Mucosa of stomach (tissue), 1 donor: Measurements from ENCODE around the gene ACBD5.
"Not testable (repeated sequence)": the region's sequence is repeated elsewhere in the genome, so short reads cannot be mapped to it uniquely, and the experiment has no call there.

ENCODE experiments used
- H3K27me3 ChIP-seq: one replicate; pipeline ENCODE4 v1.7.0; 2013; ENCODE audit warnings: mild to moderate bottlenecking, low read length; ENCODE audit not compliant: control insufficient read depth, insufficient read depth
- H3K36me3 ChIP-seq: one replicate; pipeline ENCODE4 v1.7.0; 2013; ENCODE audit warnings: low read length; ENCODE audit not compliant: control insufficient read depth, insufficient read depth
- H3K4me1 ChIP-seq: one replicate; pipeline ENCODE4 v1.7.0; 2013; ENCODE audit warnings: mild to moderate bottlenecking, low read length; ENCODE audit not compliant: control insufficient read depth, insufficient read depth
- H3K4me3 ChIP-seq: one replicate; pipeline ENCODE4 v1.7.0; 2013; ENCODE audit warnings: low read length
- H3K9ac ChIP-seq: one replicate; pipeline ENCODE4 v1.7.0; 2013; ENCODE audit warnings: mild to moderate bottlenecking, low read length, moderate library complexity
- H3K9me3 ChIP-seq: one replicate; pipeline ENCODE4 v1.7.0; 2013; ENCODE audit warnings: mild to moderate bottlenecking, low read length, moderate library complexity; ENCODE audit not compliant: control insufficient read depth
- donor health status: Pancreatic carcinoma.

The ACBD5 gene, protein sequence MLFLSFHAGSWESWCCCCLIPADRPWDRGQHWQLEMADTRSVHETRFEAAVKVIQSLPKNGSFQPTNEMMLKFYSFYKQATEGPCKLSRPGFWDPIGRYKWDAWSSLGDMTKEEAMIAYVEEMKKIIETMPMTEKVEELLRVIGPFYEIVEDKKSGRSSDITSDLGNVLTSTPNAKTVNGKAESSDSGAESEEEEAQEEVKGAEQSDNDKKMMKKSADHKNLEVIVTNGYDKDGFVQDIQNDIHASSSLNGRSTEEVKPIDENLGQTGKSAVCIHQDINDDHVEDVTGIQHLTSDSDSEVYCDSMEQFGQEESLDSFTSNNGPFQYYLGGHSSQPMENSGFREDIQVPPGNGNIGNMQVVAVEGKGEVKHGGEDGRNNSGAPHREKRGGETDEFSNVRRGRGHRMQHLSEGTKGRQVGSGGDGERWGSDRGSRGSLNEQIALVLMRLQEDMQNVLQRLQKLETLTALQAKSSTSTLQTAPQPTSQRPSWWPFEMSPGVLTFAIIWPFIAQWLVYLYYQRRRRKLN

DNA sequence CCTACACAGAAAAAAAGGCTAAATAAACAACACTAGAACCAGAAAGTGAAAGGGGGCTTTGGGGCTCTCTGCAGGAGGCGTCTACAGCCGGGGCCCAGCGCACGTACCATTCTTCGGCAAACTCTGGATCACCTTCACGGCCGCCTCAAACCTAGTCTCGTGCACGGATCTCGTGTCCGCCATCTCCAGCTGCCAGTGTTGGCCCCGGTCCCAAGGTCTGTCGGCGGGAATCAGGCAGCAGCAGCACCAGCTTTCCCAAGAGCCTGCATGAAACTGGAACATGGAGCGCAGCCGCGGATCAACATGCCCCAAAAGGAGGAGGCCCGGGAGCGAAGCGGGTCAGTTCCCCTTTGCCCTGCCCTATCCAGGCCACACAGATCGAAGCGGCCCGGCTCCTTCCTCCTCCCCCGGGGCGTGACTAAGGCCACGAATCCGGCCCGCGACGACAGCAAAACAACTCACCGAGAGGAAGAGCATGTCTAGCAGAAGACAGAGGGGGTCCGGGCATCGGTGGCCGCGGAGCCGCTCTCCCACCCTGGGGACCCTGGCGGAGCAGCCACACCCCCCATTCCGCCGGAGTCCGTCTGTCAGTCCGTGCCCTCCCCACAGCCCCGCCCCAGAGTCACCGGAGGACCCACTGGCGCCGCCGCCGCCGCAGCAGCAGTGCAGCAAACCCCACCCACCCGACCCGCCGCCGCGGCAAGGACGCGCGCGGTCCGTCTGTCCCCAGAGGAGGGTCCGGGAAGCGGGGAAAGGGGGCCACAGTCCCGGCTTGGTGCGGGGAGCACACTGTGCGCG is at the start of gene ACBD5:
Gene ACBD5 (minus strand): TSS at position 586 of the 798 bp plus-strand sequence. CDS start 109 bp downstream, at position 477.
- Histone ChIP-seq H3K4me1 (peaks cover 11% of the 10 kb centered on the region), H3K4me3 (peak within 1 kb of the TSS; percentile 97)

DNA sequence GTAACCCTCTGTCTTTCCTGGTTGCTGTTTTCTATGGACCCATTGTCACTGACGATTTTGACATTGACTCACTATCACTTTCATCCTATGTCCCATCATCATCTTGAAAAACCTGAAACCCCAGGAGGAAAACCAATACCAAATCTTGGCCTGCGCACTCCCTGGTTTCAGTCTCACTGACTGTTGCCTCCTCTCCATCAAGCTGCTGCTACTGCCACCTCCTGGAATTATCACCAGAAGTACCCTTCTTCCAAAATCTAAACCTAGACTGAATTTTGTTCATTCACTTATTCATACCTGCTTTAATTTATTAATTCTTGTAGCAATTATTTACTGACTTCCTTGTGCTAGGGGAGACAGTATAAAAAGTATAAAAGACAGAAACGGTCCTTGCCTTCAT is 44.5 kb upstream of the ACBD5 start:
- Histone ChIP-seq H3K9me3 (no peaks in the 10 kb centered on the region), H3K9ac (no peak overlapping the region), H3K4me1 (no peaks in the 10 kb centered on the region), H3K27me3 (no peaks in the 10 kb centered on the region), H3K4me3 (no peak overlapping the region), H3K36me3 (no peaks in the 10 kb centered on the region)

More for the DNA sequence above, at the start of gene ACBD5:
- no peaks in the 10 kb centered on the region for H3K9me3 ChIP-seq
- no peaks in the 10 kb centered on the region for H3K36me3 ChIP-seq
- no peaks in the 10 kb centered on the region for H3K27me3 ChIP-seq
- peak within 1 kb of the TSS; percentile 97 for H3K9ac ChIP-seq

DNA sequence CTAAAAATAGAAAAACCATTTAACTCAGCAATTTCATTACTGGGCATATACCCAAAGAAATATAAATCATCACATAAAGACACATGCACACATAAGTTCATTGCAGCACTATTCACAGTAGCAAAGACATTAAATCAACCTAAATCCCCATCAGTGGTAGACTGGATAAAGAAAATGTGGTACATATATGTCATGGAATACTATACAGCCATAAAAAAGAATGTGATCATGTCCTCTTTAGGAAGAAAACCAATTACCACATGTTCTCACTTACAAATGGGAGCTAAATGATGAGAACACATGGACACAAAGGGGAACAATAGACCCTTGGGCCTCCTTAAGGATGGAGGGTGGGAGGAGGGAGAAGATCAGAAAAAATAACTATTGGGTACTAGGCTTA is 36.0 kb upstream of the ACBD5 start:
- H3K9me3 ChIP-seq, result no peaks in the 10 kb centered on the region
- no peaks in the 10 kb centered on the region for H3K27me3 ChIP-seq
- no peaks in the 10 kb centered on the region for H3K36me3 ChIP-seq
- H3K4me1 ChIP-seq, result no peaks in the 10 kb centered on the region
- H3K9ac ChIP-seq, result no peak overlapping the region
- no peak overlapping the region for H3K4me3 ChIP-seq

DNA sequence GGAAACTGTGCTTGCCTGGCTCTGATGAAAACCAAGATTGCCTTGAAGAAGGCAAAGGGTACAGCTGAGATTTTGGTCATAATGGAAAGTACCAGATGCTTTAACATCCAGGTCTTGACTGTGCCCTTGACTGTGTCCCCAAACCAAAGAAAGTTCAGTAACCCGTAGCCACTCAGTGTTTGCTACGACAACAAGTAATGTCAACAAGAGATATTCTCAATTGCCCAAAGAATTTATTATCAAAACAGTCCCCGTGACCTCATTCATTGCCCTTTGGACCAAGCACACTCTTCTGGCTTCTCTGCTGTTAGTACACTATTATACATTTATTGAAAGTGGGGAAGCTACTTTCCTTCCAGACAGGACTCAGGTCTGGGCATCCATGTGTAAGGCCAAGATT is 25.4 kb upstream of the ACBD5 start:
- not testable (repeated sequence) for H3K9me3 ChIP-seq, H3K4me3 ChIP-seq, H3K9ac ChIP-seq, H3K36me3 ChIP-seq, H3K4me1 ChIP-seq, H3K27me3 ChIP-seq

DNA sequence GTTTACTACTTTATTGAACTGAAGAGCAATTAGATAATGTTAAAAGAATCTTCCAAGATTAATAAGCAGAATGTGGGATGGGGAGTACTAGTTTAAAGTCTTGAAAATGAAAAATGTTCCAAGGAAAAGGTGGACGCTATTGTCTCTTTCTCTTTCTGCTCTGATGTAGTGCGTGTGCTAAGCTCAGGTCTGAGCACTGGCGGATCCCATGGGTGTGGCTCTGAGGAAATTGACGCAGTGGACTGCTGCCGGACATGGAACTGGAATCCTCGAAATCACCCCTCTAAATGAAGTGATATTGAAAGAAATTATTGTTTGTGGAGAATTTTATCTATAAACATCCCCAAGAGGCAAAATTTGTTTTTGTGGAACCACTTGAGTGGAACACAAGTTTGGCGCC is 22.2 kb upstream of the ACBD5 start:
- not testable (repeated sequence) for H3K9ac ChIP-seq, H3K4me3 ChIP-seq, H3K9me3 ChIP-seq, H3K4me1 ChIP-seq, H3K36me3 ChIP-seq
- peaks cover 34% of the 10 kb centered on the region for H3K27me3 ChIP-seq

DNA sequence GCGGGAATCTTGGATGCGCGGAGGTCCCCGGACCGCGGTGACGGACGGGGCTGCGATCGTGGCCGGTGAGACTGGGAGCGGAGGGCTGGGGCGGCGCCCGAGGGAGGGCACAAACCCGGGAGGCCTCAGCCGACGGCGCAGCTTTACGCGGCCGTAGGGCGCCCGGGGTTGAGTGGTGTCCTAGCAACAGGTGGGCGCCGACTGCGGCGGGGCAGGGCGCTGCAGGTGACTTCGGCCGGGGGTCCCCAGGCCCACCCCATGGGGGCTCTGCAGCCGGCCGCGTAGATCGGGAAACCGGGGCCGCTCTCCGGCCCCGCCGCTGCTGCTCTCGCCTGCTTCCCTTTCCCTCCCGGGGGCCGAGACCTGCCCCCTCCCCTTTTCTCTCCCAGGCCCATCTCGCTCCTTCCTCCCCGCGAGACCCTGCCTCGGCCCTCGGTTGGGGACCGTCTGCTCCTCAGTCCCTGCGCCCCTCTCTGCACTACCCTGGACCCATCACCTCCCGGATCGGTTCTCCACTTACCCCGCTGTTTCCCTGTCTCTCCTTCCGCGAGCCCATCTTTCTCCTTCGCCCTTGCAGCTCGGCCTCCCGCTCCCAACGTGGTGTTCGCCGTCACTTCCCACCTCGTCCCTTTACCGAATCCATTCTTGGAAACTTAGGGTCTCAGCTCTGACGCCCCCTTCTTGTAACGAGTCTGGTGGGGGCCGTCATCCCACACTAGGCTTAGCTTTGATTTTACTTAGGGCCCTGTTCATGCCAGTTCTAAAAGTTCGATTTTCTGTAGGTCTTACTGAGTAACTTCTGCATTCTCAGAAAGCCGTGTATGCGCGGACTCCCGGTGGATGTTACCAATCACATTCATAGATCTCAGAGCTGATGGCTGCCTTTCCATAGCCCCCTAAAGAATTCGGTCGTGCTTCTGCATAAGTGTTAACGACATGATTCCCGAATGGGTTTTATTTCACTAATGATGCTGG is 18.5 kb upstream of the ACBD5 start:
- peaks cover 42% of the 10 kb centered on the region for H3K27me3 ChIP-seq
- no peaks in the 10 kb centered on the region for H3K36me3 ChIP-seq
- peak overlapping the region; percentile 47 for H3K9ac ChIP-seq
- H3K4me3 ChIP-seq, result peak overlapping the region; percentile 8
- no peaks in the 10 kb centered on the region for H3K9me3 ChIP-seq
- H3K4me1 ChIP-seq, result no peaks in the 10 kb centered on the region

DNA sequence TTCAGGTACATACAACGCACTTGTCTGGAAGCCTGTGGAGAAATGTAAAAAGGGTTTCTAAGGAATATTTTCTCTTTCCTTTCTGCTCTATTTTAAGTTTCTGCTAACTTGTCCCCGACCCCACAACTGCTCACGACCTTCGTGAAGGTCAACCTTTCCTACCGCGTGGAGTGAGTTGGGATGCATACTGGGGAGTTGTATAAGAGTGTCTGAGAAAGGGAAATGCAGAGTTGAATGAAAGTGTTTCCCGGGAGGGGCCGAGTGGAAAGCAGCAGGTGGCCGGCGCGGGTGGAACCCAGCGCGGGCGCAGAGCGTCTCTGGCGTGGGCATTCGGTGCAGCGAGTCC is 17.9 kb upstream of the ACBD5 start:
- H3K4me3 ChIP-seq, result no peak overlapping the region
- peak overlapping the region; percentile 47 for H3K9ac ChIP-seq
- no peaks in the 10 kb centered on the region for H3K4me1 ChIP-seq
- H3K9me3 ChIP-seq, result no peaks in the 10 kb centered on the region
- H3K27me3 ChIP-seq, result peaks cover 42% of the 10 kb centered on the region
- H3K36me3 ChIP-seq, result no peaks in the 10 kb centered on the region

DNA sequence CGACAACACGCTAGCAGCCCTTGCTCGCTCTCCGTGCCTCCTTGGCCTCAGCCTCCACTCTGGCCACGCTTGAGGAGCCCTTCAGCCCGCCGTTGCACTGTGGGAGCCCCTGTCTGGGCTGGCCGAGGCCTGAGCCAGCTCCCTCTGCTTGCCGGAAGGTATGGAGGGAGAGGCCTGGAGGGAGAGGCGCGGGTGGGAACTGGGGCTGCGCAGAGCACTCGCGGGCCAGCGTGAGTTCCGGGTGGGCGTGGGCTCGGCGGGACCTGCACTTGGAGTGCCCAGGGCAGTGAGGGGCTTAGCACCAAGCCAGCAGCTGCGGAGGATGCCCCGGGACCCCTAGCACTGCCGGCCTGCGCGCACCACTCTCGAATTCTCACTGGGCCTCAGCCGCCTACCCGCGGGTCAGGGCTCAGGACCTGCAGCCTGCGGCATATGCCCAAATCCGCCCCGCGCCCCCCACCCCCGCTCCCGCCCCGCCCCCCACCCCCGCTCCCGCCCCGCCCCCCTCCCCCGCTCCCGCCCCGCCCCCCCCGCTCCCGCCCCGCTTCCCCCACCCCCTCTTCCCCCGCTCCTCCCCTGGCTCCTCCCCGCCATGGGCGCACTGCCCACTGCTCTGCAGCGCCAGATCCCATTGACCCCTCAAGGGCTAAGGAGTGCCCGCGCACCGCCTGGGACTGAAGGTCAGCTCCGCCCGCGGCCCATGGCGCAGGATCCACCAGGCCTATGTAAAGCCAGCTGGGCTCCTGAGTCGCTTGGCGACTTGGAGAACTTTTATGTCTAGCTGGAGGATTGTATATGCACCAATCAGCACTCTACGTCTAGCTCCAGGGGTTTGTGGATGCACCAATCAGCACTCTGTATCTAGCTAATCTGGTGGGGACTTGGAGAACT is 15.9 kb upstream of the ACBD5 start:
- Histone ChIP-seq H3K4me3 (no peak overlapping the region), H3K9ac (no peak overlapping the region), H3K9me3 (no peaks in the 10 kb centered on the region), H3K27me3 (peaks cover 40% of the 10 kb centered on the region), H3K36me3 (no peaks in the 10 kb centered on the region), H3K4me1 (no peaks in the 10 kb centered on the region)

DNA sequence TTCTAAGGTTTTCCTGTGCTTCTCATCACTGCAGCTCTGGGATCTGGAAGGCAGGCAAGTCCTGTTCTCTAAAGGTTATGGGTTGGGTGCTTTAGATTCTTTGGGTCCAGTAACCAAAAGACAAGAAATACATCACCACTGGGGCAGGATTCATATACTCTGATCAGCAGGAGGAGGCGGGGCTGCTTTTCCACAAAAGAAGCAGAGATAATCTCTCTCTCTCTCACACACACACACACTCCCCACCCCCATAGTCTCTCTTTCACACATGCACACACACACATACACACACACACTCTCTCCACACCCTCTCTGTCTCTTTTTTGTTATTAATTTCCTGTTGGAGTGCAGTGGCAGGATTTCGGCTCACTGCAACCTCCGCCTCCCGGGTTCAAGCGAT is 13.0 kb upstream of the ACBD5 start:
- Histone ChIP-seq H3K4me3 (no peak overlapping the region), H3K4me1 (no peaks in the 10 kb centered on the region), H3K36me3 (no peaks in the 10 kb centered on the region), H3K9me3 (no peaks in the 10 kb centered on the region), H3K9ac (no peak overlapping the region), H3K27me3 (peaks cover 17% of the 10 kb centered on the region)

DNA sequence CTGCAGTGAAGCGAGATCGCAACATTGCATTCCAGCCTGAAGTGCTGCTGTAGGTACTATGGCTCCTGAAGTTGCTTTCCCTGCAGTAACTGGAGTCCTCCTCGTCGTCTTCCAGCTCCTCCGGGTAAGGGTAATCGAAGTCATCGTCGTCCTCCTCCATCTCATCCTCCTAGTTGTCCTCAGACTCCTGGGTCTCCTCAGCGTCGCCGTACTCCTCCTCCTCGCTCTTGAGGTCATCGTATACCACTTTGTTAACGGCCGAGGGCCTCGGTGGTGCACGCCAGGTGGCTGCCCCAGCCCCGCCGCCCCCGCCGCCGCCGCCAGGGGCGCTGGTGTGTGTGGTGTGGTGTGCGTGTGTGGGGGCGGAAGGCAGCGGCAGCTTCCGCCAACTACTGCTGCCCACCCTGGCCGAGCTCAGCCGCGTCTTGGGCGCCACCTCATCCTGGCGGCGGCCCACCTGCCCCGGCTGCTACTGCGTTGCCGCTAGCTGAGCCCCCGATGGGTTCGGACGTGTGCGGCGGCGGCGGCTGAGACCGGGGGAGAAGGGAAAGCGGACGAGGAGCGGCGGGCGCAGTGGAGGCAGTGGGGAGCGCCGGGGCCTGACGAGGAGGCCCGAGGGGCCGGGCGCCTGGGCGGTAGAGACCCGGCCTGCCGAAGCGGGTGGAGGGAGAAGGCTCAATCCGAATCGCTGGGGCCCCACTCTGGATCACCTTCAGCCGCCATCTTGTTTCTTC is 11.8 kb upstream of the ACBD5 start:
- Histone ChIP-seq H3K4me1 (no peaks in the 10 kb centered on the region), H3K27me3 (peaks cover 5% of the 10 kb centered on the region), H3K9ac (peak overlapping the region; percentile 78), H3K4me3 (no peak overlapping the region), H3K36me3 (no peaks in the 10 kb centered on the region), H3K9me3 (no peaks in the 10 kb centered on the region)
